GM12873 (cell line): ENCODE measurements around the gene IVD.

Experiments used
- TF ChIP-seq, protein P1 (sequence below): IDR thresholded peaks from 2 replicates; pipeline ENCODE4 v1.5.1; 2012; ENCODE audit warnings: low read depth, mild to moderate bottlenecking, moderate library complexity, low read length, control low read depth; ENCODE audit not compliant: insufficient read depth; ENCODE audit errors: missing control alignments

The IVD gene

DNA sequence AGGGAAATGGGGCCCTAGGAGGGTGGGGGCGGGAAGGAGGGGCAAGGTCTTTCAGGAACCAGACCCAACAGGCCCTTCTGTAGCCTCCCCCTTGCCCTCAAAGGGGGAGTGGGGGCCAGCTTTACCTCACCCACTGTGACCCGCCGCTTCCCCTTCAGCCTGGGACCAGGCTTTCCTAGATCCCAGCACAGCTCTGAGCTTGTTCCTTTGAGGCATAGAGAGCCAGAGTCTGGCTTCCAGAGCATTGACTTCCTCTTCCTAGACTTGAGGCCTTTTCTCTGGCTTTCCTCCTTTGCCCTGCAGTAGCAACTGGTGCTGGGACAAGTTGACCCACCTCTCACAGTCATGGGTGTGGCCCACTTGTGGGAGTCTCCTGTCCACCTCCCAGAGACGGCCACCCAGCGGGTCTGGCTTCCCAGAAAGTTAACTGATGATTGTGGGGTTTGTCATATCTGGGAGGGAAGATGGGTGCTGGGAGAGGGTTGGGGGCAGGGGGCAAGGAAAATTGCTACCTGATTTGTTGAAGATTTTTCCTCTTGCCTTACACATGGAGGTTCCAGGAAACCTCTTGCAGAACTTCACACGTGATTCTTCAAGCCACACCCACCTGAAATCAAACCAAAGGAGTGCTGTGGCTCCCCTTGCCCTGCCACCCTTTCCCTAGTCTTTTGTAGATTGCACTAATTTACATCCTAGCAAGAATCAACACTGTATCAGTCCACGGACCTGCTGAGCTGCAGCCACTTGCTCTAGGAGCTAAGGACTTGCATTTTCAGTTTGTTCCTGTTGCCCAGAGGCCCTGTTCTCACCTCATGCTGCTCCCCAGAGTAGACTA lies 61.0 kb downstream of the IVD start:
- TF ChIP-seq, protein P1, sequence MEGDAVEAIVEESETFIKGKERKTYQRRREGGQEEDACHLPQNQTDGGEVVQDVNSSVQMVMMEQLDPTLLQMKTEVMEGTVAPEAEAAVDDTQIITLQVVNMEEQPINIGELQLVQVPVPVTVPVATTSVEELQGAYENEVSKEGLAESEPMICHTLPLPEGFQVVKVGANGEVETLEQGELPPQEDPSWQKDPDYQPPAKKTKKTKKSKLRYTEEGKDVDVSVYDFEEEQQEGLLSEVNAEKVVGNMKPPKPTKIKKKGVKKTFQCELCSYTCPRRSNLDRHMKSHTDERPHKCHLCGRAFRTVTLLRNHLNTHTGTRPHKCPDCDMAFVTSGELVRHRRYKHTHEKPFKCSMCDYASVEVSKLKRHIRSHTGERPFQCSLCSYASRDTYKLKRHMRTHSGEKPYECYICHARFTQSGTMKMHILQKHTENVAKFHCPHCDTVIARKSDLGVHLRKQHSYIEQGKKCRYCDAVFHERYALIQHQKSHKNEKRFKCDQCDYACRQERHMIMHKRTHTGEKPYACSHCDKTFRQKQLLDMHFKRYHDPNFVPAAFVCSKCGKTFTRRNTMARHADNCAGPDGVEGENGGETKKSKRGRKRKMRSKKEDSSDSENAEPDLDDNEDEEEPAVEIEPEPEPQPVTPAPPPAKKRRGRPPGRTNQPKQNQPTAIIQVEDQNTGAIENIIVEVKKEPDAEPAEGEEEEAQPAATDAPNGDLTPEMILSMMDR: no peak

- TF ChIP-seq, protein P1: no peak
Measured at GRCh38 chr15:40467261-40467615, 61.6 kb downstream of the IVD start.

GRCh38 chr15:40468898-40469331 lies 63.3 kb downstream of the IVD start:
- TF ChIP-seq, protein P1: no peak

DNA sequence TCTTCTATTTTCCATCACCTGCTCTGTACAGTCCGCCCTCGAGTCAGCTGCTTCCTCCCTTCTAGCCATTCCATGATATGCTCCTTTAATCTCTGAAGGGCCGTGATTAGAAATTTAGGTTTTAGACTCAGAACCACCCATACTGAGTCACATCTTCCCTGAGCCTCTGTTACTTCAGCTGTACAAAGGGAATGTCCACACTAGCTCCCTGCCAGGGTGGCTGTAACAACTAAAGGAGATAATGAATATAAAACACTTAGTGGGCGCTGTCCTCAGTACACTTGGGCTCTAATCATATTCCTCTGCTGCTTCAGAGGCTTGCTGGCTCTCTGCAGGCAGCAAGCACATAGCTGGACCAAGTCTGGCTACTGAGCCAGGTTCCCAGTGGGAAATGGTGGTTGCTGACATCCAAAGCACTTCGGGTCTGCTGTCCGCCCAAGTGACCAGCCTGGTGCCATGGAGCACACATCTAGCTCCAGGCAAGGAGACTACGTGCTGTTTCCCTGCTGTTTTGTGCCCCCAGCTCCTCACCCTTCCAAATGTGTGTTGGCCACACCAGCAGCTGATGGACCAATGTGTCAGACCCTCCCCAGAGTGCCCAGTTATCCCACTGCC lies 64.3 kb downstream of the IVD start:
- TF ChIP-seq, protein P1: no peak

GRCh38 chr15:40470423-40471104 lies 65.0 kb downstream of the IVD start, which contains the start of gene CHST14:
CHST14 (plus strand) TSS chr15:40470984; CDS start chr15:40471214, 230 bp downstream.
- TF ChIP-seq, protein P1: peak; percentile 6
